ENCODE results near the gene NCAN. TPM values are rescaled to one million over a fixed set of nuclear protein-coding genes. Genes with fewer than 3 reads are reported as not detected.

The NCAN gene
- total and polyA plus RNA-seq, 2 of the 13 experiments (the other 11 are each of a cell fraction or from before 2014, with no cell fraction given): not detected

GRCh38 chr19:19201697-19202630 is 9.8 kb upstream of the NCAN start:
- ATAC-seq (no peak), DNase-seq (ENCODE audit: low spot score) (no peak), FAIRE-seq (no peak)
- peak overlapping the region; percentile 83 for H3K9ac ChIP-seq (ENCODE audit: insufficient read depth, low read depth, low read length)
- POLR2A ChIA-PET: interaction anchor here (0.6 to 3.7 kb wide), 5 partner anchors 9 to 45 kb away, joined by 3 to 43 read pairs (median 9); partner anchors contain the start of genes BORCS8 and RFXANK
- peak overlapping the region; percentile 89 for H3K4me2 ChIP-seq (ENCODE audit: low read depth, low read length)
- in situ Hi-C loops (cut with HindIII; ENCODE audit: extremely low pct_ligation_motif_present, low pct_unique_long_range_greater_than_20kb): no loop called here
- BruUV-seq (replicated peaks): no TSS peak
- peak overlapping the region; percentile 76 to 93 (median 90) for H3K4me3 ChIP-seq (replicated peaks in 1 of 3; ENCODE audit: insufficient read depth in 1 of 3, low read depth in 2 of 3, low read length in 3 of 3)
- TF ChIP-seq ZFP36 (IDR thresholded peaks at IDR 0.05; ENCODE audit: borderline replicate concordance, low read depth, low read length, partially characterized antibody) (peak; percentile 28), TAF1 (CRISPR knock-in tag; IDR thresholded peaks at IDR 0.05) (no peak)
- peaks cover 19% of the 10 kb centered on the region for H3K79me2 ChIP-seq (ENCODE audit: insufficient read depth, low read length)
- peaks cover 13% of the 10 kb centered on the region for H3K4me1 ChIP-seq (ENCODE audit: insufficient read depth, low read length)
- intact Hi-C loops (cut with micrococcal nuclease; ENCODE audit: unreplicated experiment): no loop called here
- H3K9me3 ChIP-seq (ENCODE audit: low read length): no peaks in the 10 kb centered on the region
- peaks cover 0 to 23% of the 10 kb centered on the region in 2 experiments; a peak in 3 of 5 replicates for H3K36me3 ChIP-seq (replicated peaks in 1 of 2; ENCODE audit: control insufficient read depth in 1 of 2, insufficient read depth in 2 of 2, low read length in 2 of 2)
- H4K20me1 ChIP-seq (ENCODE audit: insufficient read depth, low read length): no peaks in the 10 kb centered on the region
- H3K27ac ChIP-seq (ENCODE audit: extremely low read length, insufficient read depth, low read length): no peak overlapping the region
- H3K27me3 ChIP-seq (ENCODE audit: control insufficient read depth in 1 of 2, insufficient read depth in 2 of 2, low read length in 2 of 2): peaks cover 3 to 11% of the 10 kb centered on the region in 2 experiments; a peak in 2 of 5 replicates
- 94% methylated on average over 6 of the region's 19 CpGs for WGBS (ENCODE audit: low lambda C conversion rate)
- H2AFZ ChIP-seq (ENCODE audit: low read length): no peak overlapping the region
- CTCF ChIA-PET (ENCODE audit: low intra/inter-chr PET ratio, low total read pairs): no interaction called here

GRCh38 chr19:19202707-19203011 is 9.1 kb upstream of the NCAN start:
- peaks cover 13% of the 10 kb centered on the region for H3K4me1 ChIP-seq (ENCODE audit: insufficient read depth, low read length)
- peaks cover 3 to 11% of the 10 kb centered on the region in 2 experiments; a peak in 2 of 5 replicates for H3K27me3 ChIP-seq (ENCODE audit: control insufficient read depth in 1 of 2, insufficient read depth in 2 of 2, low read length in 2 of 2)
- H3K9ac ChIP-seq (ENCODE audit: insufficient read depth, low read depth, low read length): peak overlapping the region; percentile 83
- H3K36me3 ChIP-seq (replicated peaks in 1 of 2; ENCODE audit: control insufficient read depth in 1 of 2, insufficient read depth in 2 of 2, low read length in 2 of 2): peaks cover 0 to 18% of the 10 kb centered on the region in 2 experiments; a peak in 2 of 5 replicates
- BruUV-seq (replicated peaks): TSS peak; percentile 92
- H3K4me3 ChIP-seq (replicated peaks in 1 of 3; ENCODE audit: insufficient read depth in 1 of 3, low read depth in 2 of 3, low read length in 3 of 3): peak overlapping the region; percentile 76 to 93 (median 90)
- no peaks in the 10 kb centered on the region for H4K20me1 ChIP-seq (ENCODE audit: insufficient read depth, low read length)
- CTCF ChIA-PET (ENCODE audit: low intra/inter-chr PET ratio, low total read pairs): interaction anchor here (1.2 kb wide), 1 partner anchor 22 kb away, joined by 4 read pairs; no protein-coding TSS in a partner anchor
- H3K79me2 ChIP-seq (ENCODE audit: insufficient read depth, low read length): peaks cover 19% of the 10 kb centered on the region
- in situ Hi-C loops (cut with HindIII; ENCODE audit: extremely low pct_ligation_motif_present, low pct_unique_long_range_greater_than_20kb): no loop called here
- no peaks in the 10 kb centered on the region for H3K9me3 ChIP-seq (ENCODE audit: low read length)
- FAIRE-seq (no peak), ATAC-seq (peak; percentile 41), DNase-seq (ENCODE audit: low spot score) (no peak)
- POLR2A ChIA-PET: interaction anchor here (1.0 to 3.7 kb wide), 8 partner anchors 10 to 139 kb away, joined by 3 to 43 read pairs (median 6); partner anchors contain the start of genes BORCS8, MEF2B, RFXANK and SLC25A42
- H3K27ac ChIP-seq (ENCODE audit: extremely low read length, insufficient read depth, low read length): peak overlapping the region; percentile 65
- 13% methylated on average over 7 of the region's 11 CpGs for WGBS (ENCODE audit: low lambda C conversion rate)
- no peak overlapping the region for H2AFZ ChIP-seq (ENCODE audit: low read length)
- H3K4me2 ChIP-seq (ENCODE audit: low read depth, low read length): peak overlapping the region; percentile 89
- intact Hi-C loops (cut with micrococcal nuclease; ENCODE audit: unreplicated experiment): no loop called here
- no peak for TF ChIP-seq ZNF225 (CRISPR knock-in tag; IDR thresholded peaks at IDR 0.05)
- no peak for TF ChIP-seq KDM3A (CRISPR knock-in tag; IDR thresholded peaks at IDR 0.05; ENCODE audit: low read depth)
- TF ChIP-seq ZNF784 (CRISPR knock-in tag; IDR thresholded peaks at IDR 0.05; ENCODE audit: borderline replicate concordance): 0 out of 2 replicates have a peak, but pooled peaks have one; percentile 62
- no peak for TF ChIP-seq HMG20A (CRISPR knock-in tag; IDR thresholded peaks at IDR 0.05; ENCODE audit: borderline replicate concordance)
- TF ChIP-seq ZNF34 (CRISPR knock-in tag; IDR thresholded peaks at IDR 0.05; ENCODE audit: borderline replicate concordance): no peak
- TF ChIP-seq ZZZ3 (CRISPR knock-in tag; IDR thresholded peaks at IDR 0.05; ENCODE audit: borderline replicate concordance): no peak
- TF ChIP-seq U2AF1 (optimal IDR thresholded peaks at IDR 0.05; ENCODE audit: low read depth, low read length): no peak
- TF ChIP-seq ZNF598 (CRISPR knock-in tag; IDR thresholded peaks at IDR 0.05; ENCODE audit: borderline replicate concordance): 0 out of 2 replicates have a peak, but pooled peaks have one; percentile 36
- no peak for TF ChIP-seq YEATS4 (CRISPR knock-in tag; IDR thresholded peaks at IDR 0.05; ENCODE audit: borderline replicate concordance)
- TF ChIP-seq NFATC3 (CRISPR knock-in tag; IDR thresholded peaks at IDR 0.05): 0 out of 2 replicates have a peak, but pooled peaks have one; percentile 8
- no peak for TF ChIP-seq IKZF5 (CRISPR knock-in tag; IDR thresholded peaks at IDR 0.05)

Measured in HepG2 (cell line).